ENCODE measurements around the gene RYR2.

DNA sequence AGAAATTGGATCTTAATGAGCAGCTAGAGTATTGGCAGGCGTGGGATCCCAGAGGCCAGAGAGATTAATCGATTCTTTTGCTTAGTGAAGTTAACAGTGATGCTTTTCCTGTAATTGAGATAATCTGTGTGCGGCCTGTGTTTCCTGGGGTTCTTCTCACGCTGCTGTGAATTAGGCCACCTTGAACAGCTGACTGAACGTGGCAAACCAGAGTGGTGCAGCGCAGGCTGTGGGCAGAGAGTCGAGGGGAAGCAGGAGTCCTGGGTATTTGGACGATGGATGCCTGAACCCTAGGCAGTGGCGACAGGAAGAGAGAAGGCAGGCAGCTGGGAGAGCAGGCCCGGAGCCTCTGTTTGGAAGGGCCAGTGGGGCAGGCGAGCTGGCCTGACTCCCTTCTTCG, 51.7 kb downstream of the RYR2 start:
- no peak for TF ChIP-seq CTCF (IDR thresholded peaks at IDR 0.05; ENCODE audit: low read length)
- TF ChIP-seq EZH2 (IDR thresholded peaks at IDR 0.05; ENCODE audit: borderline replicate concordance, low read length) = no peak
